Stimulated activated CD8-positive, alpha-beta memory T cell treated with anti-CD3 and anti-CD28 coated beads, Interleukin-15, amount 100 ng/mL, for 1 hour (primary cell): Measurements from ENCODE around the gene SVIL.
"Not testable (repeated sequence)": the region's sequence is repeated elsewhere in the genome, so short reads cannot be mapped to it uniquely, and the experiment has no call there.

ENCODE experiments used
- DNase-seq: peaks from one replicate; pipeline ENCODE4 v3.0.0-alpha.2; 2020; ENCODE audit warnings: low read depth

SVIL gene

GRCh38 chr10:29451946-29452345 lies 182.8 kb downstream of the SVIL start:
- no peak for DNase-seq

- no peak for DNase-seq
Observed at GRCh38 chr10:29450405-29450804, 184.4 kb downstream of the SVIL start.

GRCh38 chr10:29448756-29449592 lies 185.8 kb downstream of the SVIL start:
- peak; percentile 54 for DNase-seq

- no peak for DNase-seq
Observed at GRCh38 chr10:29448125-29448524, 186.6 kb downstream of the SVIL start.

- no peak for DNase-seq
Observed at GRCh38 chr10:29446327-29446726, 188.4 kb downstream of the SVIL start.

GRCh38 chr10:29443745-29444523 lies 190.8 kb downstream of the SVIL start:
- DNase-seq = no peak

GRCh38 chr10:29440981-29441380 lies 193.8 kb downstream of the SVIL start:
- no peak for DNase-seq

- DNase-seq = not testable (repeated sequence)
Observed at GRCh38 chr10:29439005-29439404, 195.8 kb downstream of the SVIL start.

GRCh38 chr10:29438271-29438670 lies 196.5 kb downstream of the SVIL start:
- DNase-seq = no peak

GRCh38 chr10:29437871-29438270 lies 196.9 kb downstream of the SVIL start:
- DNase-seq = no peak

GRCh38 chr10:29435809-29436501 lies 198.8 kb downstream of the SVIL start:
- no peak for DNase-seq

- no peak for DNase-seq
Observed at GRCh38 chr10:29434111-29434510, 200.7 kb downstream of the SVIL start.

- no peak for DNase-seq
Observed at GRCh38 chr10:29431711-29432110, 203.1 kb downstream of the SVIL start.

GRCh38 chr10:29430101-29430500 lies 204.7 kb downstream of the SVIL start:
- no peak for DNase-seq

GRCh38 chr10:29428486-29428885 lies 206.3 kb downstream of the SVIL start:
- no peak for DNase-seq

- DNase-seq = no peak
Observed at GRCh38 chr10:29427667-29428066, 207.1 kb downstream of the SVIL start.

- no peak for DNase-seq
Observed at GRCh38 chr10:29426420-29426819, 208.4 kb downstream of the SVIL start.

GRCh38 chr10:29424017-29424416 lies 210.8 kb downstream of the SVIL start:
- DNase-seq = no peak

- DNase-seq = no peak
Observed at GRCh38 chr10:29420744-29421143, 214.0 kb downstream of the SVIL start.

- no peak for DNase-seq
Observed at GRCh38 chr10:29417324-29417723, 217.4 kb downstream of the SVIL start.

GRCh38 chr10:29415876-29416275 lies 218.9 kb downstream of the SVIL start:
- no peak for DNase-seq

GRCh38 chr10:29414501-29414900 lies 220.3 kb downstream of the SVIL start:
- no peak for DNase-seq

- no peak for DNase-seq
Observed at GRCh38 chr10:29412485-29412884, 222.3 kb downstream of the SVIL start.
